Prostate gland (tissue), 2 donors: ENCODE data around the gene IL10RB.

Experiments
- CTCF ChIP-seq, 4 experiments: fragments of 200-600 bp in 2 of 4; fragments of 450-650 bp in 2 of 4; sonication (generic) in 2 of 4; IDR thresholded peaks; 1 replicate in 3 of 4; 2 replicates in 1 of 4; pipeline ENCODE4 v1.5.1; 2016 to 2019; ENCODE audit warnings: antibody characterized with exemption in 4 of 4, mild to moderate bottlenecking in 2 of 4, moderate library complexity in 2 of 4
- POLR2AphosphoS5 ChIP-seq: sonication (generic); formaldehyde crosslinking; IDR thresholded peaks from one replicate; pipeline ENCODE4 v1.6.1; 2017; ENCODE audit warnings: antibody characterized with exemption

GRCh38 chr21:33289199-33289819 is 23.1 kb downstream of the IL10RB start:
- TF ChIP-seq CTCF (IDR thresholded peaks at IDR 0.05) (no peak), POLR2AphosphoS5 (no peak)
